Glomerular endothelial cell (primary cell): ENCODE results near the gene B4GALNT3. TPM values are rescaled to one million over a fixed set of nuclear protein-coding genes. Genes with fewer than 3 reads are reported as not detected.
"Not testable (repeated sequence)": the region's sequence is repeated elsewhere in the genome, so short reads cannot be mapped to it uniquely, and the experiment has no call there.

Experiments used
- DNase-seq: peaks from one replicate; pipeline ENCODE4 v3.0.0-alpha.2; 2011; ENCODE audit warnings: low read depth, low spot score; ENCODE audit errors: extremely low read depth
- total RNA-seq: library from RNA; depleted of rRNA; stranded (reverse); fragments of >200 nt; gene quantifications from 2 replicates; pipeline ENCODE4 v1.2.3, GENCODE V29; 2015

Gene B4GALNT3
- total RNA-seq, 1 donor from 2014 or later: 0.64 TPM

- no peak for DNase-seq
These were observed 111.4 kb downstream of the B4GALNT3 start for GRCh38 chr12:570921-571794.

GRCh38 chr12:571795-572531, 112.2 kb downstream of the B4GALNT3 start:
- DNase-seq: no peak

GRCh38 chr12:572532-572899, 112.8 kb downstream of the B4GALNT3 start:
- no peak for DNase-seq

- no peak for DNase-seq
These were observed 113.5 kb downstream of the B4GALNT3 start for GRCh38 chr12:573232-573631.

GRCh38 chr12:574475-575128, 114.9 kb downstream of the B4GALNT3 start:
- no peak for DNase-seq

- no peak for DNase-seq
These were observed 115.4 kb downstream of the B4GALNT3 start for GRCh38 chr12:575129-575502.

GRCh38 chr12:575948-576614, 116.3 kb downstream of the B4GALNT3 start:
- no peak for DNase-seq

GRCh38 chr12:576615-577110, 116.9 kb downstream of the B4GALNT3 start:
- no peak for DNase-seq

- DNase-seq: not testable (repeated sequence)
These were observed 118.4 kb downstream of the B4GALNT3 start for GRCh38 chr12:577994-578747.

- no peak for DNase-seq
These were observed 119.1 kb downstream of the B4GALNT3 start for GRCh38 chr12:578748-579419.

GRCh38 chr12:579420-580110, 119.8 kb downstream of the B4GALNT3 start:
- DNase-seq: no peak

GRCh38 chr12:580813-581212, 121.1 kb downstream of the B4GALNT3 start:
- DNase-seq: no peak

- no peak for DNase-seq
These were observed 121.6 kb downstream of the B4GALNT3 start for GRCh38 chr12:581321-581720.

GRCh38 chr12:581746-582145, 122.0 kb downstream of the B4GALNT3 start:
- DNase-seq: no peak

GRCh38 chr12:583251-583869, 123.6 kb downstream of the B4GALNT3 start:
- DNase-seq: no peak

GRCh38 chr12:585062-586061, 125.6 kb downstream of the B4GALNT3 start:
- DNase-seq: no peak
